ENCODE results near the gene TMEM178B. TPM values are rescaled to one million over a fixed set of nuclear protein-coding genes. Genes with fewer than 3 reads are reported as not detected.
A peak's percentile ranks its signal among the peaks of the same experiment; 100 is the strongest.
"Not testable (repeated sequence)": the region's sequence is repeated elsewhere in the genome, so short reads cannot be mapped to it uniquely, and the experiment has no call there.

TMEM178B gene
- total RNA-seq = 38.2 TPM
- long read RNA-seq, partial matches to known transcripts = 30 of 79 reads
- long read RNA-seq, other reads (novel, unspliced or antisense) = 49 of 79 reads

- intact Hi-C loops (cut with micrococcal nuclease) = no loop called here
- DNase-seq = no peak
- ATAC-seq = peak; percentile 6
Observed at GRCh38 chr7:141073641-141074161, at the start of gene TMEM178B. Gene TMEM178B (plus strand): TSS chr7:141074064.

DNA sequence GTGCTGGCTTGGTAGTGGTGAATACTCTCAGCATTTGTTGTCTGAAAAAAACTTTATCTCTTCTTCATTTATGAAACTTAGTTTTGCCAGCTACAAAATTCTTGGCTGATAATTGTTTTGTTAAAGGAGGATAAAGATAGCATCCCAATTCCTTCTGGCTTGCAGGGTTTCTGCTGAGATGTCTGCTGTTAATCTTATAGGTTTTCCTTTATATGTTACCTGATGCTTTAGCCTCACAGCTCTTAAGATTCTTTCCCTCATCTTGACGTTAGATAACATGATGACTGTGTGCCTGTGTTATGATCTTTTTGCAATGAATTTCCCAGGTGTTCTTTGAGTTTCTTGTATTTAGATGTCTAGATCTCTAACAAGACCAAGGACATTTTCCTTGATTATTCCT, 49.2 kb upstream of the TMEM178B start:
- no peak for ATAC-seq
- intact Hi-C loops (cut with micrococcal nuclease) = no loop called here
- no peak for DNase-seq

- DNase-seq (no peak), ATAC-seq (no peak)
- intact Hi-C loops (cut with micrococcal nuclease) = no loop called here
Observed at GRCh38 chr7:141027043-141027442, 46.8 kb upstream of the TMEM178B start.

DNA sequence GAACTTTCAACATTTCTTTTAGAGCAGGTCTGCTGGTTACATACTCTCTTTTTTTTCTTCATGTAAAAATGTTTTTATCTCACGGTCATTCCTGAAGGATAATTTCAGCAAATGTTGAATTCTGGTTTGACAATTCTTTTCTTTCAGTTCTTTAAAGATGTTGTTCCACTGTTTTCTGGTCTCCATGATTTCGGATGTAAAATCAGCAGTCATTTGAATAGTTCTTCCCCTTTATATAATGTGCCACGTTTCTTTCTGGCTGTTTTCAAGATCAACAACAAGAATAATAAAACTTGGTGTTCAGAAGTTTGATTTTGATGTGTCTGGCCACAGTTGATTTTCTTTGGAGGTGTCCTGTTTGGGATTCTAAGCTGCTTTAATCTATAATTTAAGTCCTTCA, 45.1 kb upstream of the TMEM178B start:
- no peak for ATAC-seq
- DNase-seq = no peak
- intact Hi-C loops (cut with micrococcal nuclease) = no loop called here

- ATAC-seq; DNase-seq; intact Hi-C loops (cut with micrococcal nuclease): not testable (repeated sequence)
Observed at GRCh38 chr7:141032539-141033323, 41.1 kb upstream of the TMEM178B start.

DNA sequence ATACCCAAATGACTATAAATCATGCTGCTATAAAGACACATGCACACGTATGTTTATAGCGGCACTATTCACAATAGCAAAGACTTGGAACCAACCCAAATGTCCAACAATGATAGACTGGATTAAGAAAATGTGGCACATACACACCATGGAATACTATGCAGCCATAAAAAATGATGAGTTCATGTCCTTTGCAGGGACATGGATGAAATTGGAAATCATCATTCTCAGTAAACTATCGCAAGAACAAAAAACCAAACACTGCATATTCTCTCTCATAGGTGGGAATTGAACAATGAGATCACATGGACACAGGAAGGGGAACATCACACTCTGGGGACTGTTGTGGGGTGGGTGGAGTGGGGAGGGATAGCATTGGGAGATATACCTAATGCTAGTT, 35.8 kb upstream of the TMEM178B start:
- DNase-seq; intact Hi-C loops (cut with micrococcal nuclease); ATAC-seq: not testable (repeated sequence)

DNA sequence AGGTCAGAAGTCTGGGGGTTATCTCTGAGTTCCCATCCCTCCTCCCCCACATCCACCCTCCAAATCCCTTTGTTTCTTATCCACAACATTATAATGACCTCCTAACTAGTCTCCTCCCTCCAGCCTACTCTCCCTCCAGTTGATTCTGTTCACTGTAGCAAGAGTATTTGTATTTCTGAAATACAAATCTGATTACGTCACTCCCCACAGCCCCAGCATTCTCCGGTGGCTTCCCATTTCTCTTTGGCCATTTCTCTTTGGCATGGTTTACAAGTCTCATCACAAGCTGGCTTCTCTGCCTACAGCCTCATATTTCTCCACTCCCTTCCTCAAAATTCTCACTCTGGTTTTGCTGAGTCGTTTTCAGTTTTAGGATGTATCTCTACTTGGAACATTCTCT, 34.5 kb upstream of the TMEM178B start:
- DNase-seq (no peak), ATAC-seq (no peak)
- intact Hi-C loops (cut with micrococcal nuclease) = no loop called here

GRCh38 chr7:141042222-141043193, 31.4 kb upstream of the TMEM178B start:
- DNase-seq = no peak
- intact Hi-C loops (cut with micrococcal nuclease) = no loop called here
- no peak for ATAC-seq

DNA sequence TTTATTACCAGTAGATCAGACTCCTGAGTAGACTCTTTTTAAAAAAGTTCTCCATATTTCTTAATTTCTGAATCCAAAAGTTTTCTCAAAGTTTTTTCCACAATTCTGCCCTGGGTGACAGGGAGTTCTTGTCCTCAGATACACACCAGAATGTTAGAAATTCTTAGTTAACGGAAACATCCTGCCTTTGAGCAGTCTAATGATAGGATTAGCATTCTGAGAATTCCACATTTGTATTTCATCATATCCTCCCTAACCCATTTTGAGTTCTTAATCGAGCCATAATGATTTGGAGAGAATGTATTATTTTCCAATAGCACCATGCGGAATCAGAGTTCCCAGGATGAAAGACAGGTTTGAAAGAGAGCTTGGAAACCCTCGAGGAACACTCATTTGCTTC, 30.2 kb upstream of the TMEM178B start:
- DNase-seq (no peak), ATAC-seq (no peak)
- intact Hi-C loops (cut with micrococcal nuclease) = no loop called here

DNA sequence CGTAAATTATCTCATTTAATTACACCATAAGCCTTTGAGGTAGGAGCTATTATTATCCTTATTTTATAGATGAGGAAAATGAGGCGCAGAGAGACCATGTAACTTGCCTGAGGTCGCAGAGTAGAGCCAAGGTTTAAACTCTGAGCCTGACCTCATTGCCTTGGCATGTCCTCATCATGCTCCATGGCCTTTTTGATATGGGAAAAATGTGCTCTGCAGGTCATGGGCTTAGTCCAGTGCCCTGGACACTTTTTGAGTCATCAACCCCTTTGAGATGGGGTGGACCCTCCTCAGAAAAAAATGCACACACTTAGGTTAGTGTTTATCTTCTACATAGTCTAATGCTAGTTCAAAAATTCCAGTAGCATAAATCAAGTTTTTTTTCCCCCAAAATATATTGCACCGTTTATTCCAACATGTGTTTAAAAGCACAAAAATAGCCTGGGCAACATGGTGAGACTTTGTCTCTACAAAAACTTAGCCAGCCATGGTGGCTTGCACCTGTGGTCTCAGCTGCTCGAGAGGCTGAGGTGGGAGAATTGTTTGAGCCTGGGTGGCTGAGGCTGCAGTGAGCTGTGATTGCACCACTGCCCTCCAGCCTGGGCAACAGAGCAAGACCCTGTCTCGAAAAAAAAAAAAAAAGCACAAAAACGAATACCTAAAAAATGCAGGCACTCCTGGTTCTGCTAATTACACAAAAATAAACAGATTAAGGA, 28.6 kb upstream of the TMEM178B start:
- intact Hi-C loops (cut with micrococcal nuclease) = no loop called here
- peak; percentile 68 for ATAC-seq
- no peak for DNase-seq

- intact Hi-C loops (cut with micrococcal nuclease) = no loop called here
- no peak for DNase-seq
- peak; percentile 73 for ATAC-seq
Observed at GRCh38 chr7:141045842-141046620, 27.8 kb upstream of the TMEM178B start.

- DNase-seq (no peak), ATAC-seq (no peak)
- intact Hi-C loops (cut with micrococcal nuclease) = no loop called here
Observed at GRCh38 chr7:141053626-141054025, 20.2 kb upstream of the TMEM178B start.

- ATAC-seq (no peak), DNase-seq (no peak)
- intact Hi-C loops (cut with micrococcal nuclease) = no loop called here
Observed at GRCh38 chr7:141055146-141055545, 18.7 kb upstream of the TMEM178B start.

DNA sequence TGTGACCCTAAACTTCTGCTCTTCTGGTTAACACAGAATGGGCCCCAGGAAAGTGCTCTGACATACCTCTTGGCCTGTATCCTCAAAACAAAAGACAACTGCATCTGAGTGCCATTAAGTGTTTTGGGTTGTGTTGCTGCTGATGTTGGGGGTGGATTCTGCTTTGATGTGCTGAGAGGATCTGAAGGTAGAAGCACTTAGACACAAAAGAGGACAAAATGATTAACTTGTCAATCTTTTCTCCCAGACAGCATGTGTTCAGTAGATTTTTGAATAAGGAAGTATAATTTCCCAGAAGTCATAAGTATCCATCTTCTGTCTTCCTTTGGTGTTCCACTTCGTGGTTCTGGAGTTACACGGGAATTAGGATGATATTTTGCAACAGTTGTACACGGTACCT, 16.1 kb upstream of the TMEM178B start:
- intact Hi-C loops (cut with micrococcal nuclease) = no loop called here
- no peak for ATAC-seq
- no peak for DNase-seq

GRCh38 chr7:141067856-141068255, 6.0 kb upstream of the TMEM178B start:
- ATAC-seq; intact Hi-C loops (cut with micrococcal nuclease); DNase-seq: not testable (repeated sequence)

DNA sequence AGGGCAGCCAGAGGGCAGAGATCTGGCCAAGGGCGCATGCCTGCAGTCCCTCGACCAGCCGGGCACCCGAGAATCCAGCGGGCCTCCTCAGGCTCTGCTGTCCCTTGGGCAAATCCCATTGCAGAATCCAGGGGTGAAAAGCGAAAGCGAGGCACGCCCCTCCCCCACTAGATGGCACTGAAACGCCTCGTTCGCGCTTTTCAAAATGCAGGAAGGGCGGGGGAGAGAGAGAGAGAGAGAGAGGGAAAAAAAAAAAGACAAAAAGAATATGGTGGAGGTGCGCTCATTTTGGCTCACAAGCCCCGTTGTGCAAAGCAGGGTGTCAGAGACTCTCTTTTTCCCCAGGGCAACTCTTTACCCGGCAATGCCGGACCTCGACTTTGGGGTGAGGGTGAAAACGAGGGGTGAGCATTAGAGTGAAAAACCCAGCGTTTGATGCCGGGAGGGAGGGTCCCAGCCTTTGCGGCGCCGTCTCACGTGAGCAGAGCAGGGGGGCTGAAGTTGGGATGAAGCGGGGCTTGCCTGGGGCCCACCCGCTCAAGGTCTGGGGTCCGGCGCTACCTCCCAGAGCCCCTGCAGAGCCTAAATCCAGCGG, 2.5 kb upstream of the TMEM178B start:
- DNase-seq = peak; percentile 60
- ATAC-seq = peak; percentile 9
- intact Hi-C loops (cut with micrococcal nuclease) = no loop called here

DNA sequence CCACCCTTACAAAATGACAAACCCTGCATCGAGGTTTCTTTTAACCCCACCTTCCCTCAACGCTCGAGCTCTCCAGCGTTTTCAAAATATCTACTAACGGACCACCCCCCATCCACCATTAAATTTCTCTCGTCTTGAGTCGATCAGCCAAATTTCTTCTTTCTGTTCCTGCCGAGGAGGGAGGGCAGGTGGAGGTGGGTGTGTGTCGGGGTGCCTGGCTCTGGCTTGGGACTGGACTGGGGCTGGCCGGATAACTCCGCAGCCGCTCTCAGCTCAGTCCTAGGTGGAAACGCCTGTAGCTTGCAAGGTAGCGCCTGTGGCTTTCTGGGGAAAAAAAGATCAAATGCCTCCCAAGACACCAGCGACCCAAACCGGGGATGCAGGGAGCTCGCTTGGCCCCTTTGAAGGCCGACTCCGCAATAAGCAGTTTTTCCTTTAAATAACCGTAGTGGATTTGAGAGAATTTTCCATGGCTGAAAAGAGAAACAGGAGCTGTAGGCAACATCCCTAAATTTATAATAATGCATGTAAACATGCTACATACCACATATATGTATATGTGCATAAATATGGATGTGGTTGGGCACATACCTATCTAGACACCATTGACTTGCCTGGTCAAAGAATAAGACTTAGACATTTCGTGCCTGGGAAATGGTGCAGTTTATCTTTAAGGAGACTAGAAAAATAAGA, 1.9 kb upstream of the TMEM178B start:
- ATAC-seq = peak; percentile 25
- intact Hi-C loops (cut with micrococcal nuclease) = no loop called here
- no peak for DNase-seq
